Stomach (tissue), 4 donors: Measurements from ENCODE around the gene LRP1B.

Source experiments
- POLR2A ChIP-seq, 4 donors: fragments of 450-650 bp; IDR thresholded peaks; one replicate each; pipeline ENCODE4 v1.6.1; 2016; ENCODE audit warnings: antibody characterized with exemption in 4 of 4, control low read depth in 2 of 4, mild to moderate bottlenecking in 1 of 4, moderate library complexity in 1 of 4
- POLR2AphosphoS5 ChIP-seq, 3 donors: sonication (generic); formaldehyde crosslinking; IDR thresholded peaks; one replicate each; pipeline ENCODE4 v1.6.1; 2016; ENCODE audit warnings: antibody characterized with exemption in 3 of 3
- TF ChIP-seq, protein P1 (sequence below), 7 experiments: fragments of 450-650 bp in 4 of 7; fragments of 200-600 bp in 3 of 7; sonication (generic) in 3 of 7; IDR thresholded peaks; one replicate each; pipeline ENCODE4 v1.5.1; 2016 to 2019; ENCODE audit warnings: antibody characterized with exemption in 7 of 7, control low read depth in 2 of 7, mild to moderate bottlenecking in 1 of 7

DNA sequence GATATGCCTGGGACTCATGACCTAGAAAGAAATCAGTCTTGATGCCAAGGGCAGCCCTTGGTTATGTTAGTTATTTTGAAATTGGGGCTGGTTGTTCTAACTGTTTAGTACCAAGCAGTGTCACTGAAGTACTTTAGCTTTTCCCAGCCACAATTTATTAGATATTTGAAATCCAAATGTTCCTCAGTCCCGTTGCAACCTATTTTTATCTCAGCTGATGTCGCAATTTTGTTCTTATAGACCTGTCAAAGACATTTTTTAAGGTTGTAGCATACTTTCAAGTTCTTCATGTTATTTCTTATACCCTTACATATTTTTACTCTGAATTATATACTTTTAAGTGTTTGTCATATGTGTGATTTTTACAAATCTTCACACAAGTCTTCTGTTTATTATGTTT lies 100.1 kb downstream of the LRP1B start:
- TF ChIP-seq, protein P1, sequence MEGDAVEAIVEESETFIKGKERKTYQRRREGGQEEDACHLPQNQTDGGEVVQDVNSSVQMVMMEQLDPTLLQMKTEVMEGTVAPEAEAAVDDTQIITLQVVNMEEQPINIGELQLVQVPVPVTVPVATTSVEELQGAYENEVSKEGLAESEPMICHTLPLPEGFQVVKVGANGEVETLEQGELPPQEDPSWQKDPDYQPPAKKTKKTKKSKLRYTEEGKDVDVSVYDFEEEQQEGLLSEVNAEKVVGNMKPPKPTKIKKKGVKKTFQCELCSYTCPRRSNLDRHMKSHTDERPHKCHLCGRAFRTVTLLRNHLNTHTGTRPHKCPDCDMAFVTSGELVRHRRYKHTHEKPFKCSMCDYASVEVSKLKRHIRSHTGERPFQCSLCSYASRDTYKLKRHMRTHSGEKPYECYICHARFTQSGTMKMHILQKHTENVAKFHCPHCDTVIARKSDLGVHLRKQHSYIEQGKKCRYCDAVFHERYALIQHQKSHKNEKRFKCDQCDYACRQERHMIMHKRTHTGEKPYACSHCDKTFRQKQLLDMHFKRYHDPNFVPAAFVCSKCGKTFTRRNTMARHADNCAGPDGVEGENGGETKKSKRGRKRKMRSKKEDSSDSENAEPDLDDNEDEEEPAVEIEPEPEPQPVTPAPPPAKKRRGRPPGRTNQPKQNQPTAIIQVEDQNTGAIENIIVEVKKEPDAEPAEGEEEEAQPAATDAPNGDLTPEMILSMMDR (IDR thresholded peaks at IDR 0.05), result no peak
- no peak for TF ChIP-seq POLR2AphosphoS5 (IDR thresholded peaks at IDR 0.05)
- no peak for TF ChIP-seq POLR2A (IDR thresholded peaks at IDR 0.05)
